Left cardiac atrium (tissue), 4 donors: ENCODE data around the gene AVPI1. TPM values are rescaled to one million over a fixed set of nuclear protein-coding genes. Genes with fewer than 3 reads are reported as not detected.
"Not testable (repeated sequence)": the region's sequence is repeated elsewhere in the genome, so short reads cannot be mapped to it uniquely, and the experiment has no call there.

Experiments
- ATAC-seq, 2 donors: fragments of 200-7000 bp; cut with Tn5 transposase; one replicate each; pipeline ENCODE4 v1.9.1; 2020; ENCODE audit warnings: mild to moderate bottlenecking in 2 of 2, moderate library complexity in 2 of 2
- DNase-seq: peaks from one replicate; pipeline ENCODE4 v3.0.0-alpha.2; 2020
- intact Hi-C, 2 donors: fragments of 100-400 bp; cut with DNase I; formaldehyde crosslinking; loops; one replicate each; pipeline versions ENCODE4 v1.14.1 to v1.15.1; 2022 to 2023
- total RNA-seq, 2 donors: library from RNA; stranded (reverse); fragmentation: NEBNext Ultra II Directional; extraction: Animal tissue kit (Norgen Biotek cat#: 25700); gene quantifications; one replicate each; pipeline ENCODE4 v1.2.1, GENCODE V29; 2021
- donor health status: DM: no; HTN: yes; CAD: no.
- donor health status: DM: no; HTN: yes; CAD: no; lungs with severe emphysema.
- donor health status: DM: yes; HTN: yes; CAD: no.
- donor health status: Dilated cardiomyopathy.

Gene AVPI1
- total RNA-seq, 2 donors from 2014 or later: 13.2 to 16.3 TPM

DNA sequence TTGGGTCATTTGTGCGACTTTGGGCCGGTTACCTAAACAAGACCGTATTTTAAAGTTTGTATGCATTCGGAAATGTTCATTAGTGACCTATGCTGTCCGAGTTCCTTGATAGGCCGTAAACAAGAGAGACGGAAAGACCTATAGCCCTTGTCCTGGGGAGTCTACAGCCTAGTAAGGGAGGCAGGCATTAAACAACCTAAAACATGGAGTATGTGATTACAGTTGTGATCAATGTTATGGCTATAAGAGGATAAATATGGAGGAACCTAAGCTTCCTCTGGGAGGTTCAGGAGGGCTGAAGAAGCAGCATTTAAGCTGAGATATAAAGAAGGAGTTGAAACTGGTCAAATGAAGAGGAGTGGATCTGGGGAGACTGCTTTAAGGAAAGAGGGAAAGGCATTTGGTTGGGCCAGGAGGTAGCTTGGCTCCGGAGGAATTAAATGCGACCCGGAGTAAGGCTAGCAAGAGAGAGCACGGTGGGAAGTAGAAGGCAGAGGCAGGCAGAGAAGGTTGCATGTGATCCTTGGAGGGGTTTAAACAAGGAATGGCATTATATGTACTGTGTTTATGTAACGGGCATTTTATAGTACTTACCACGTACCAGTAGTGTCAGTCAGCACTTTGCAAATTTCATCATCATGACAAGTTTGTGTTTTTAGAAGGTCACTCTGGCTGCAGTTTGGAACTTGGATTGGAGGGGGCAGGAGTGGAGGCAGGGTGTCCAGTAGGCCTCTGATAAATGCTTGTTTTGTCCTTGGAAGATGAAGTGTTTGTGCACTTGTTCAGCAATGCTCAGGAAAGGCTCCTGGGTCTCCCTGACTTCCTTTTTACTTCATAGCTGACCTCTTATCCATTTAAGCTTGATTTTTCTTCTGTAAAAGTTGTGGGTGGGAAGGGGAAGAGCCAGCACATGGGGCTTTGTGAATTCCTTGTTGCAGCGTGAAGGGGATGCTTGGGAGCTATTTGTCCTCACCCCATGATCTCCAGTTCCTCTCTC, 1.0 kb upstream of the AVPI1 start:
- ATAC-seq (peak in 1 of 2 donors; percentile 4), DNase-seq (no peak)
- intact Hi-C loops: loop anchor here in 1 of 2 donors (5.0 kb wide), 1 partner anchor 444 kb away; the partner anchor contains the start of gene R3HCC1L

DNA sequence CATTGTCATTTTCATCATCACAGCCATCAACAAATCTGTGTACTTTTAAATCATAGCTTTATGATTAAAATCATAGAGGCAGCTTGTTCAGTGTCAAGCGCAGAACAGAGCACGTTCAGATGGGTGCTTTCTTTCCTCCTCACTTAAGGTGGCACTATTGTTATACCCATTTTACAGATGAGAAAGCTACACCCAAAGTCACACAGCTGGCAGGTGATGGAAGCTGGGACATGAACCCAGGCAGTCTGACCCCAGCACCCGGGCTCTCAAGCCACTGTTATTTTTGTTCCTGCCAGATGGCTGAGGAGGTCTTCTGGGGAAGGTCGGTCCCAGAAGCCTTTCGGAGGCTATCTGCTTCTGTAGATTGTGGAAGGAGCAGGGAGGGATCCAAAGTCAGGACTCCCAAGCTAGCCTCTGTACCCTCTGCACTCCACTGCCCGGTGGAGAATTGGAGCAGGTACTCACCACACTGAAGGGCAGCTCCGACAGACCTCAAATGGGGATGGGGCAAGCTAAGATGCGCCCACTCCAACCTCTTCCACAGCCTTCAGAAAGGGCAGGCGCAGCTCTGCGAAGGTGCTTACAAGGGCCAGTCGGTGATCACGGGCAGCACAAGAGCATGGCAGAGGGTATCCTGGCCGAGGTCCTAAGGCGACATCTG, 610 bp downstream of the AVPI1 start:
- DNase-seq (no peak), ATAC-seq (peak; percentile 6 to 11)
- intact Hi-C loops: loop anchor here in 1 of 2 donors (5.0 kb wide), 1 partner anchor 446 kb away; the partner anchor contains the start of gene R3HCC1L

DNA sequence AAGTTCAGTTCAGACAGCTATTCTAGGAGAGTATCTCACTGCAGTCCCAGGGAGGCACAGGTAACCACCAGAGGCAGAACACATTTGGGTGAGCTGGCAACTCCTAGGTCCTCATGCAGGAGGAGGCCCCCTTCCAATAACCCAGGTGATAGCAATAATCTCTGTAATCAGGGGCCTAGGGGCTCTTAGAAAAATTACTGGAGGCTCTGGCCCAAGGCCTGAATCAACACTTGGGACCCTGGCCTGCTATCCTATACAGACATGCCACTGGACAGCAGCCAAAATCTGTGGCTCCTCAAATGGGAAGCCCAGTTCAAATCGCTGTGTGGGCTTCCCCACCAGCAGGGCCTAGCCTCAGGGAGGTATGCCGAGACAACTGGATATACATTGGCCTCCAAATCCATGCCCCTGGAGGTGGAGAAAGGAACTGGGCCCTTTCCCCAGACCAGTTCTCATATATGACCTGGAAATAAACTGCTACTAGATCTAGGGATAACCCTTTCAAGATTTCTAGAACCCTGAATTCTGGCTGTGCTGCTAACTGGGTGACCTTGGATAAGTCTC, 1.6 kb downstream of the AVPI1 start:
- DNase-seq (peak; percentile 43), ATAC-seq (no peak)
- intact Hi-C loops: loop anchor here in 1 of 2 donors (5.0 kb wide), 1 partner anchor 447 kb away; the partner anchor contains the start of gene R3HCC1L

GRCh38 chr10:97684866-97685394, 2.1 kb downstream of the AVPI1 start:
- no peak for ATAC-seq
- intact Hi-C loops: loop anchor here in 1 of 2 donors (5.0 kb wide), 1 partner anchor 447 kb away; the partner anchor contains the start of gene R3HCC1L
- no peak for DNase-seq

DNA sequence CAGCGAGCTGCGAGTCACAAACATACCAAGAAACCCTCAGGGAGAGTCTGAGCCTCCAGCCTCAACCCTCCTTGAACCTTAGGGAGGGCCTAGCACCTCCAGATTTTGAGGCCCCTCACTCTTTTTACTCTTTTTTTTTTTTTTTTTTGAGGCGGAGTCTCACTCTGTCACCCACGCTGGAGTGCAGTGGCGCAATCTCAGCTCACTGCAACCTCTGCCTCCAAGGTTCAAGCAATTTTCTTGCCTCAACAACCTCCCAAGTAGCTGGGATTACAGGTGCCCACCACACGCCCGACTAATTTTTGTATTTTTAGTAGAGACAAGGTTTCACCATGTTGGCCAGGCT, 2.7 kb downstream of the AVPI1 start:
- ATAC-seq, intact Hi-C loops, DNase-seq: not testable (repeated sequence)

DNA sequence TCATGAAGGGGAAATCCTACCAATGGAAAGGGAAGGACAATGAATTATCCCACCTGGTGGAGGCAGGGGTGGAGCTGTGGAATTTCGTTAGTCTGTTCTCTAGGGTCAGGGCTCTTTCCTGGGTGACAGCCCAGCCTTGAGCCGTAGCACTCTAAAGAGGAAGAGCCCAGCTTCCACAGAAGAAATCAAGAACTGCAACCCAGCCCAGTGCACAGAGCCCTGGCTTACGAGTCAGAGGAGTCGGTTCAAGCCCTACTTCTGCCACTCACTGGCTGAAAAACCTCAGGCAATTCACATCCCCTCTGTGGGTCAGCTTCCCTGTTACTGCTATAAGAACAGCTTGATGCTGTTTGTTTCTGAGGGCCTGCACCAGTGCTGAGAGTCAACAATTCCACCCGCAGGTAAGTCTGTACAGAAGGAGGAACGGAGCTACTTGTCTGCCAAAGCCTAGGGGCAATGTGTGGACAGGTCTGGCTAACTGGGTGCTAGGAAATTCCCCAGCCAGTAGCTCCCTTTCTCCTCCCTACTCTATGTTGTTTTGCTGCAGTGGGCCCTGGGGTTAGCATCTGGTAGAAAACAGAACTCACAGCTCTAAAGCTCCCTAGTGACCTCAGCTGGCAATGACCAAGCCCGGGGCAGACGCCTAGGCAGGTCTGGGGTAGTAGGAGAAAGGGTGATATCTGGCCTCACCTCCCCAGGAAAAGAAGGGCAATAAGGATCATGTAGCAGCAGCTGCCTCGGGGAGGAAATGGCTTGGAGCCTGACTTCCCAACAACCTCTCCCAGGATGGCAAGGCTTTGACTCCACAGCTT, 3.3 kb downstream of the AVPI1 start:
- intact Hi-C loops: no loop called here
- ATAC-seq: no peak

GRCh38 chr10:97682042-97682441, 5.0 kb downstream of the AVPI1 start:
- ATAC-seq (no peak), DNase-seq (no peak)
- intact Hi-C loops: no loop called here

More for the DNA sequence above, 3.3 kb downstream of the AVPI1 start:
- DNase-seq: no peak

DNA sequence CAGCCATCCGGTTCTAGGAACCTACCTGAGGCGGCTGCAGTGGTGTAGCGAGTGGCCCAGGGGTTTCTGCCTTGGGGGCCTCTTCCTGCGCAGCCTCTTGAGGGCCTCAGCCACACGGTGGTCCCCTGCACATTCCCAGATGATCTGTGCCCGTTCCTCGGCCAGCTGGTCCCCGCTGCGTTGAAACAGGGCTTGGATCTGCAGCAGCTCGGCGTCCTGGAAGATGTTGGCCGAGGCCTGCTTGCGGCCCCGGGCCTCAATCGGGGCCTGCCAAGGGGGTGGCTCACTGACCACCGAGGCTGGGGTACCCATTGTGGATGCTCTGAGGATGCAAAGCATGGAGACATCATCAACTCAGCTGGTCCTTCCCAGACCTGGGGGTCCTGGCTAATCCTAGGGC, 7.4 kb downstream of the AVPI1 start:
- ATAC-seq: no peak
- intact Hi-C loops: no loop called here
- DNase-seq: no peak

DNA sequence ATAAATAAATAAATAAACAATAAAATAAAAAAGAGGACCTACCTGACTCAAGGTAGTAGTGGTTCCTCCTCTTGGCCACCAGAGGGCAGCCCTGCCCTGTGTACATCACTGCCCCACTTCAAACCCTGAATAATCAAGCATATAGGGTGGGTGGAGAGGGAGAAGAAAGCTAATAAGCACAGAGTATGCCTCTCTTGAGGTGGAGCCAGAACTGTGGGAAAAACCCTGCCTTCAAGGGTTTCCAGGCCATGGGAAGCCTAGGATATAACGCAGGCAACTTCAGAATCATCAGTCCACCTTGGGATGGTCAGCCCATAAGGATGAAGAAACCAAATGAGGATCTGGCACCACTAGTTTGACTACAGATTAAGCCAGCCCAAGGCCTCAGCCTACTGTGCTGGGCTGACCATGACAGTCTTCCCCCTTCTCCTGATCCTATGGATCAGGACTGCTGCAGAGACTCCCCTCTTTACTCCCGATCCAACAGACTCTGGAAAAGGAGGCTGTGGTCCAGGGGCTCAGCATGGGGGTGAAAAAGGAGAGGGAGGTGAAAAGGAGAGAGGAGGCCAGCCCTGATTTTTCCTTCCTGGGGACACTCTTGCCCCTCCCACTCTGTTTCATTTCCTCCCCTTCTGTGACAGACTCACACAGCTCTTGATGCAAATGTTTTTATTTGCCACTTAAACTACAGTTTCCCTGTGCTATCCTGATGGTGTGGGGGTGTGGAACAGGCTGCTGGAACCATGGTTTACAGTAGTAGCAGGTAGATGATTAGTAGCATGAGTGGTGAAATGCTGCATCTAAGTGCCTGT, 10.1 kb downstream of the AVPI1 start:
- peak; percentile 50 for DNase-seq
- peak in 1 of 2 donors; percentile 62 for ATAC-seq
- intact Hi-C loops: loop anchor here in 1 of 2 donors (1.0 kb wide), 1 partner anchor 55 kb away; no protein-coding TSS in a partner anchor

- intact Hi-C loops: loop anchor here in 1 of 2 donors (2.0 kb wide), 1 partner anchor 58 kb away; no protein-coding TSS in a partner anchor
- DNase-seq (no peak), ATAC-seq (no peak)
These were observed 11.8 kb downstream of the AVPI1 start for GRCh38 chr10:97675222-97675621.

- DNase-seq: no peak
- peak; percentile 36 to 68 for ATAC-seq
- intact Hi-C loops: loop anchor here in 1 of 2 donors (2.0 kb wide), 1 partner anchor 59 kb away; no protein-coding TSS in a partner anchor
These were observed 13.1 kb downstream of the AVPI1 start for GRCh38 chr10:97673736-97674525.

- ATAC-seq: peak in 1 of 2 donors; percentile 39
- intact Hi-C loops: no loop called here
- DNase-seq: no peak
These were observed 17.5 kb downstream of the AVPI1 start for GRCh38 chr10:97669571-97669970.

GRCh38 chr10:97667463-97667862, 19.6 kb downstream of the AVPI1 start:
- no peak for DNase-seq
- ATAC-seq: no peak
- intact Hi-C loops: no loop called here

GRCh38 chr10:97666992-97667391, 20.0 kb downstream of the AVPI1 start:
- no peak for DNase-seq
- intact Hi-C loops: no loop called here
- ATAC-seq: no peak

DNA sequence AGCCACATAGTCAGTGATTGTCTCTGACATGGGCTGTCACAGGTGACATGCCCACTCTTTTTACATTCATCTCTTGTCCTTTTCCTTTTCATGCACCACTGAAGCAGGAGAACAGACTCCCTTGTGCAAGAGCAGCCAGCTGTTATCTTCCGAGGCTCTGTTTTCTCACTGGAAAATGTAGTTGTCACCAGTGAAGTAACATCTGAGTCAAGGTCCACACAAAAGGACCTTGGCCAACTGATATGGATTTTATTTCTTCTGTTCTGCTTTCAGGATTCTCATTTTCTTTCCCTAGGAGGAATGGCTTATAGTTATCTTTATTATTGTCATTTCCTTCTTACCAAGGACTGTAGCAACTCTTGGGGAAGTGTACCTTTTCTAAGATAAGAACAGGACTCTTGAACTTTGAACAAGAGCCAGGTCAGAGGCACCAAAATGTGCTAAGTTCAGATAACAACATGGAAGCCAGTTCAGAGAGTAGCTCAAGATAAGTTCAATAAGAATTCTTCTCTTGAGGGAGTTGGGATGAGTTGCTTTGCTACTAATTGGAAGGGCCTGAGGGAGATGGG, 22.7 kb downstream of the AVPI1 start:
- intact Hi-C loops: no loop called here
- DNase-seq: no peak
- ATAC-seq: no peak

DNA sequence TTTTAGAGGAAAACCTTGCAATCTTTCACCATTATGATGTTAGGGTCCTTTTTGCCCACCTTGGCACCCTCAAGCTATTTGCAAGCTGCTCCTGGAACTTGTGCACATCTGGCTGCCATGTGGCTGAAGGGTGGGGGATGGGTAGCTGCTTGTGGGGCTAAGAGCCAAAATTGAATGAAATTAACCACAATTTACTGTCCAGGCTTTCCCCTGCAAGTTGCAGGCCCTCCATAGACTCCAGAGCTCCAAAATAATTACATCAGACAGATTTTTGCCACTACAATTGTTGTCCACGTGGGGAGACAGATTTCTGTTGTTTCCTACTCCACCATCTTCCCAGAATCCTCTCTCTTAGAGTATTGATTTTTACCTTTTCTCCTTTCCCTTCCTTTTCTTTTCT, 27.5 kb downstream of the AVPI1 start:
- DNase-seq (no peak), ATAC-seq (no peak)
- intact Hi-C loops: no loop called here
